Sigmoid colon (tissue), 4 donors: ENCODE results near the gene GRID2.

ENCODE experiments used
- CTCF ChIP-seq, 4 experiments: fragments of 450-650 bp in 3 of 4; fragments of 200-600 bp in 1 of 4; IDR thresholded peaks; one replicate each; pipeline ENCODE4 v1.5.1; 2016 to 2019; ENCODE audit warnings: antibody characterized with exemption in 4 of 4, mild to moderate bottlenecking in 3 of 4, moderate library complexity in 2 of 4
- EP300 ChIP-seq, 4 donors: sonication (generic); formaldehyde crosslinking; IDR thresholded peaks; one replicate each; pipeline ENCODE4 v1.6.1; 2017; ENCODE audit warnings: antibody characterized with exemption in 4 of 4

- no peak for TF ChIP-seq CTCF (IDR thresholded peaks at IDR 0.05)
- no peak for TF ChIP-seq EP300 (IDR thresholded peaks at IDR 0.05)
Observed at GRCh38 chr4:93730760-93731159, 1427.0 kb downstream of the GRID2 start.
